Activated CD4-positive, alpha-beta T cell treated with anti-CD3 and anti-CD28 coated beads for 24 hours (primary cell): ENCODE results near the gene SRGAP1.
"Not testable (repeated sequence)": the region's sequence is repeated elsewhere in the genome, so short reads cannot be mapped to it uniquely, and the experiment has no call there.

Experiments
- DNase-seq, 2 donors: peaks; one replicate each; pipeline ENCODE4 v3.0.0-alpha.2; 2020; ENCODE audit warnings: low read depth in 2 of 2

SRGAP1 gene

DNA sequence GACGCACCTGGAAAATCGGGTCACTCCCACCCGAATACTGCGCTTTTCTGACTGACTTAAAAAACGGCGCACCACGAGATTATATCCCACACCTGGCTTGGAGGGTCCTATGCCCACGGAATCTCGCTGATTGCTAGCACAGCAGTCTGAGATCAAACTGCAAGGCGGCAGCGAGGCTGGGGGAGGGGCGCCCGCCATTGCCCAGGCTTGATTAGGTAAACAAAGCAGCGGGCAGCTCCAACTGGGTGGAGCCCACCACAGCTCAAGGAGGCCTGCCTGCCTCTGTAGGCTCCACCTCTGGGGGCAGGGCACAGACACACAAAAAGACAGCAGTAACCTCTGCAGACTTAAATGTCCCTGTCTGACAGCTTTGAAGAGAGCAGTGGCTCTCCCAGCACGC is 351.3 kb downstream of the SRGAP1 start:
- not testable (repeated sequence) for DNase-seq

DNA sequence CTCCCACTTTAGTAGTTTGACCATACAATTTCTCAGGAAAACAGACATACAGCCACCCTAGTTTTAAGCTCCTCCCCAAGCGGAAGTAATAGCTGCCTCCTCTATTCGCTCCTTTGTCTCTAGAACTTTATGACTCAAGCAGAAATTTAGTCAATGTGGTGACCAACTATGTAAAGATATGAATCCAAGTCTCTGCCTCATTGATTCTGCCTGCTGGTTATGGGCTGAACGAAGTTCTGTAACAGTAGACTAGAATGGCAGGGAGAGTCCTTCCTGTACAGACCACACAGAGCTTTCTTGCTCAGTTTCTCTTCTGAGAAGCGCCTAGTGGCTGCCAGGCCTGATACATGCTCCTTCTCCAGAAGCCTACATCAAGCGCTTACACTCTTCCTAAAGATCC is 358.5 kb downstream of the SRGAP1 start:
- no peak for DNase-seq

DNA sequence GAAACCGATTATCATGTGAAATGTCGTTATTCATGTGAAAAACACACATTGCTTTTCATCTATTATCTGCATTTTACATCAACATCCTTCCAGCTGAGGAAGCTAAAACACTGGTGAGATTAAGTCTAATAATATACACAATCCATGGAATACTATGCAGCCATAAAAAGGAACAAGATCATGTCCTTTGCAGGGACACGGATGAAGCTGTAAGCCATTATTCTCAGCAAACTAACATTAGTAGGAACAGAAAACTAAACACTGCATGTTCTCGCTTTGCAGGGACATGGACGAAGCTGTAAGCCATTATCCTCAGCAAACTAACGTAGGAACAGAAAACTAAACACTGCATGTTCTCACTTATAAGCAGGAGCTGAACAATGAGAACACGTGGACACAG is 359.3 kb downstream of the SRGAP1 start:
- DNase-seq: no peak

DNA sequence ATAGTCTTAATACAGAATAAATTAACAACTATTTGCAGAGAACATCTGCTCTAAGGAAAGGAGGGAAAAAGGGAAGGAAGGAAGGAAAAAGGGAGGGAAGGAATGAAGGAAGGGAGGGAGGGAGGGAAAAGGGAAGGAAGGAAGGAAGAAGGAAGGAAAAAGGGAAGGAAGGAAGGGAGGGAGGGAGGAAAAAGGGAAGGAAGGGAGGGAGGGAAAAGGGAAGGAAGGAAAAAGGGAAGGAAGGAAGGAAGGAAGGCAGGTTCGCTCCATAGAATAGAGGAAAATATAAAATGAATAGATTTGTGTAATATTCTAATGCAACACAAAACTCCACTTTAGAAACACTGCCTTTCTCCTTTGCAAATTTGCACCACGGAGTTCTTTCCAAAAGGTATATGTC is 361.0 kb downstream of the SRGAP1 start:
- DNase-seq: no peak

DNA sequence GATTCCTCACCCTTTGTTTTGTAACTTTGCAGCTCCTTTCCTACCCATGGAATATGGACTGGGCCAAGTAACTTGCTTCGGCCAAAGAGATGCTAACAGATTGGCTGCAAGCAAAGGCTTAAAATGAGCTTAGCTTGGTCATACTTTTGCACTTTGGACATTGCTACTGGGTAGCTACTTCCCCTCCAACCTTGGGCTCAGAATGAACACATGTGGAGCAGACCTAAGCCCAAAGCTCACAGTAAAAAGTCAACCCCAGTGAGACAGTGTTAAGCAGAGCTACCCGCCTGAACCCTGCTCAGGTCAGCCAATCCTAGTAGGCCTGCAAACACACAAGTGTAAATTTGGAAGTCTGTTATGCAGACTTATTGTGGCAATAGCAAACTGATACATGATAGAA is 363.0 kb downstream of the SRGAP1 start:
- no peak for DNase-seq
